NCI-H1694 treated with DMSO at 0.1 percent for 48 hours (cell line): ENCODE results near the gene CACNA1D.
"Not testable (repeated sequence)": the region's sequence is repeated elsewhere in the genome, so short reads cannot be mapped to it uniquely, and the experiment has no call there.

Experiments used
- DNase-seq: peaks from one replicate; lab custom pipeline; 2025; lab: John Stamatoyannopoulos, UW

CACNA1D gene

DNA sequence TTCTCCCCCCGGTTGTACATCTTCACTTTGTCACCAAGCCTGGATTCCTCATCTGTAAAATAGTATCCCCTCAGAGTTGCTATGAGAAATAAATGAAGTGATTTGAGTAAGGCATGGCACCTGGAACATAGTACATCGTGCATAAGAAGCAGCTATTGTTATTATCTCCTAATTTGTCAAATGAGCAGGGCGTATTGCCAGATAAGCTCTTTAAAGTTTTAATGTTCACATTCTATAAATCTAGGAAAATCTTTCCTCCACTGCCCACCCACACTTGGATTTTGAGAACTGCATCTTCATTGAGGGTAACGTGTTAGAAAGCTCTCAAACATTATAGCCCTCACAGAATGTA lies 32.3 kb downstream of the CACNA1D start:
- DNase-seq: no peak

DNA sequence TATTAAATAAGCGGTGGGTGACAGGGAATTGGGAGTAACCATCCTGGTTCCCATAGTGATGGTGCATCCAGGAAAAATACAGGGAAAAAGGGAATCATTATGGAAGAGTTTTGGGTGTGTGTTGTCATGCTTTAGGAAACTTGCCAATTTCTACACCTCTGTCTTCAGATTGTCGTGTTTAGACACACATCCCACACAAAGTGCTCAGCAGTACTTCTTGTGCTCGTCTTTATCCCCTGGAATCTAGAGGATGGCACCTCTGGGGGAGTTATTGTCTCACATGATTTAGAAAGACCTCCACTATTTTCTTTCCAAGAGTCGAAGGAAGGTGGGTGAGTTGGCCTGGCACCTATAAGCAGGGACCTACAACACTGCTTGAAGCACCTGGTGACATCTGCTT lies 35.8 kb downstream of the CACNA1D start:
- no peak for DNase-seq

DNA sequence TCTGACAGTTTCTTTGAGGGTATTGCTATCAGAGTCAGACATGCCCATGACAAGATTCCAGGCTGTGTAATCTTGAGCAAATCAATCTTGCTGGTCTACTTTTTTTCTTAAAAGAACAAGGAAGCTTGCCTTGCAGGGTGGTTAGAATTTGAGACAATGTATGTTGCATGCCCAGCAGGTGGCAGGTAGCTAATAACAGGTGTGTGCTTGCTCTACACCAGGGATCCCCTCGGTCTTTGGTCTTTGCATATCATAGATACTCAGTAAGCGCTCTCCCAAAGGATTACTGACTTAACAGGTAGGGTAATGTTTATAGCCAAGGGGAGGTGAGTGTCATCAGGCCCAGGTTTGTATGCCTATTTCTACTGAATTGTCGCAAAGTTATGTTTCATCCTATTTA lies 37.3 kb downstream of the CACNA1D start:
- DNase-seq: no peak

- no peak for DNase-seq
These were observed 39.1 kb downstream of the CACNA1D start for GRCh38 chr3:53533472-53533871.

GRCh38 chr3:53534216-53534615 lies 39.8 kb downstream of the CACNA1D start:
- no peak for DNase-seq

GRCh38 chr3:53534676-53535400 lies 40.4 kb downstream of the CACNA1D start:
- DNase-seq: peak; percentile 20

GRCh38 chr3:53536282-53536681 lies 41.9 kb downstream of the CACNA1D start:
- DNase-seq: peak; percentile 36

- DNase-seq: no peak
These were observed 49.9 kb downstream of the CACNA1D start for GRCh38 chr3:53544357-53544756.

DNA sequence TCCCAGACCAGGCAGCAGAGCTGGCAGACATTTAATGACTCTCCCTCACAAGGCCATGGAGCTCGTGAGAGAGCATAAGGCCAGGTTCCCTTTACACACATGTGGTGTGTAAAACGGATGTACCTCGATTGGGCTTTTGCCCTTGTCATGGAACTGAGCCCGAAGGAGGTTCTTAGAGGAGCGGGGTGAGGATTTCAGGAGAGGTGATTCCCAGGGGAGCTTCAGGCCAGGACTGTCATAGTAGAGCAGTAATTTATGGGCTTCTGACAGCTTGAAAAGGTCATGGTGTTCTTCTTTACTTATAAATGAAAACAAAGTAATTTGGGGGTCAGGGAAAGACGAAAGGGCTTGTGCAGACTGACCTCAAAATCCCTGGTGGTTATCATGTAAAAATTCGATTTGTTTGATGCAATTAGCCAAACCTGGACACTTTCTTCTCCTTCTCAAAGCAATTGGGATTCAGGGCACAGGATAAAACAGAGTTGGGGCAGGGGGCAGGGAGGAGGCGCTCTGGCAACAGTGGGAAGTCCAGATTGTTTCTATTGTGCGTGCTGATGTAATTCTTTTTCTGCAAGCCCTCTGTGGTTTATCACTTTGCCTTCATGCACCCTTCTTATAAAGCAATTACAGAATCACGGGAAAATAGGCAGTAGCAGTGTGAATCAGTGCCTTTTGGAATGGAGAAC lies 51.0 kb downstream of the CACNA1D start:
- no peak for DNase-seq

- DNase-seq: no peak
These were observed 51.6 kb downstream of the CACNA1D start for GRCh38 chr3:53545996-53546359.

DNA sequence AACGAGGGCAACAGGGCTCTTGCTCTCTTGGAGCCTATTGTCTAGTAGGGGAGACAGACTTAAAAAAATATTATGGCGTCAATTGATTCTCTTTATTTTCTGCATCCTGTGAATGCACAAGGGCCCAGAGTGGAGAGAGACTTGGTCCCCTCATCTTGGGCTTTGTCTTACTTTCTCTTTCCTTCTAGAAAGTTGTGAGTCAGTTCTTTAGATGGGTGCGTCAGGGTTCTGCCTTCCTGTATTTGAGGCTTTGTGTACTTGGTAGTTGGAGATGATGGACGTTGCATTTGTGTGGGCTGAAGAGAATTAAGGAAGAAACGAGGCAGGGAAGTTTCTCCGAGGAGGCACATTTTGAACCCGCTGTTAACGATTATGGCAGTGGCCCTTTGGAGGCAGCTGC lies 52.9 kb downstream of the CACNA1D start:
- no peak for DNase-seq

DNA sequence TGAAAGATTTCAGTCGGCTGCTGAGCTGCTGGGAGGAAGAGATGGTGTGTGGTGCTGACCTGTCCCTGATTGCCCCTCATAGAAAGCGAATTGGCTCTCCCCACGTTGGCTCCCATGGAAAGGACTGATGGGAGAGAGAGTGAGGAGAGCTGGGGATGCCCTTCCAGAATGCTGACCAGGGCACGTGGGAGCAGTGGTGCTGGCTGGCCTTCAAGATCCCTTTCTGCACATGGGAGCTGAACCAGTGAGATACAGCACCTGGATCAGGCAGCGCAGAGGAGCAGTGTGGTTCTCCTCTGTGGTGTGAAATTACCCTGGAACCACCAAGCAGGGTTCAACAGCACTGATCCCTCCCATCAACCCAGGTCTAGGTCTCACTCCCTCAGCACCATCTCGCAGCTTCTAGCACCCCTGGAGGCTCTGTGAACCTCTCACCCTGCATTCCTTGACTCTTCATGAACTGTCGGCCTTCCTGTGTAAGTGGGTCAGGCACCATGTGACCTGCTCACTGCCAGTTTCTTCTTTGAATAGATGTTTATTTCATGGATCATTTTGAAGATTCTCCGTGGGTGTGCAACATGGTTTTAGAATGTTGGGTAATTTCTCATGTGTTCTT lies 55.7 kb downstream of the CACNA1D start:
- DNase-seq: no peak

GRCh38 chr3:53551324-53551723 lies 56.9 kb downstream of the CACNA1D start:
- DNase-seq: no peak

DNA sequence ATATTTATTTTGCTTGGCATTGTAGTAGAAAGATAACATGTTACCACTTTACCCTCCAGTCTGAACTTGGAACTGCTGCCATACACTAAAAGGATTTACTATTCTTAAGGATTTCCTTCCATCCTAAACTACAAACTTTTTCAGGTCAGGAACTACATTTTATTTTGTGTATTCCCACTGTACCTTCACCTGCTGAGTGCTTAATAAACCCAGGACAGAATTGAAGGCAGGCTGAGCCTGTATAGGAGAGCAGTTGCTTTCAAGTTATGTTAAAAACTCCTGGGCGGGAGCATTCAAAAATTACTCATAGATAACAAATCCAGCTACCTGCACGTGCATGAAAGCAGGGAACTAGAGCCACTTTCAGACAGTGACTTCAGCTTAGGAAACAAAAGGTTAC lies 58.3 kb downstream of the CACNA1D start:
- no peak for DNase-seq

- no peak for DNase-seq
These were observed 58.8 kb downstream of the CACNA1D start for GRCh38 chr3:53553200-53553599.

GRCh38 chr3:53554559-53555067 lies 60.2 kb downstream of the CACNA1D start:
- no peak for DNase-seq

GRCh38 chr3:53555068-53555588 lies 60.7 kb downstream of the CACNA1D start:
- DNase-seq: no peak

GRCh38 chr3:53566461-53567145 lies 72.2 kb downstream of the CACNA1D start:
- DNase-seq: no peak

DNA sequence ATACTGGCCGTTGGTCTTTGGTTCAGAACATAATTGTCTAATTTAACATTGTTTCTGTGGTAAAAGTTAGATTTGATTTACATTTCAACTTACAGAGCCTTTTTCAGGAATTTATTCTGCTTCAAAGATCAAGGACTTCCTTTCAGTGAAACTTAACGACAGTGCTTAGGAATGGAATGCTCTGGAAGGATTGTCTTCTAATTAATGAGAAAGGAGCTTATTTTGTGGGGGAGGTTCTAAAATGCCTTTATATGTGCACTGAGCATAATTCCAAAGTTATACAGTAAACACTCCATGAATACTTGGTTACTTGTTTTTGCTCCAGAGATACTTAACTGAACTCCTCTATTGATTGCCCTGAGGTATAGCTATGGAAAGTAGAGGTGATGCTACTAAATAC lies 75.7 kb downstream of the CACNA1D start:
- no peak for DNase-seq

DNA sequence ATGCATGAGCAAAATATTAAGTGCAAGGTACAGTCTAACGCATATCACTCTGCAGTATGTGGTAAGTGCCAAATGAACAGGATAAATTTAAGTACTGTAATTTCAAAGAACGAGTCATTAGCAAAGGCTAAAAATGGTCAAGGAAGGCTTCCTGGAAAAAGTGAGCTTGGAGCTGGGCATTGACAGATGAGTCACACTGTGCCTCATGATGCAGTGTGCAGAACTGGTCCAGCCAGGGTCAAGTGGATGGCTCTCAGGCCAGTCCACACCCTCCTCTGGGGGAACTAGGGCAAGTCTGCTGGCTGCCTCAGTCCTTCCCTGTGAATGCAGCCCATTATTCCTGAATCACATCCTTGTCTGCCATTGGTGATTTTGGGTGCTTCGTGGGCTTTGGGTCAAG lies 76.3 kb downstream of the CACNA1D start:
- no peak for DNase-seq

DNA sequence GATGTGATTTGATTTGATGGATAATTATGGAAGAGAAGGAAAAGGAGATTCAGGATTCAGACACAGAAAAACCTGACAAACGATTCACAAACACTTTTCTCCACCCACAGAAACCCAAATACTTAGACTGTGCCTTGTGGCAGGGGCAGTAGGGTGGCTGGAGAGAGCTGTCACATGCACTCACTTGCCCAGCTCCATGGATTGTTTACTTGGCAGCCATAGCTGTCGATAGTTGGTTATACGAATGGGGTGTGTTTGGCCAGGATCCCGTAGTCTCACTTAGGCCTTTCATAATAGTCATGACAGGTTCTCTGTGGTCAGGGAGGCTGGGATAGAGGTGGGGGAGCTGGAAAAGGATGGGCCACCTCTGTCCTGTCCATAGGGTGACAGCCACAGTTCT lies 76.9 kb downstream of the CACNA1D start:
- DNase-seq: no peak

DNA sequence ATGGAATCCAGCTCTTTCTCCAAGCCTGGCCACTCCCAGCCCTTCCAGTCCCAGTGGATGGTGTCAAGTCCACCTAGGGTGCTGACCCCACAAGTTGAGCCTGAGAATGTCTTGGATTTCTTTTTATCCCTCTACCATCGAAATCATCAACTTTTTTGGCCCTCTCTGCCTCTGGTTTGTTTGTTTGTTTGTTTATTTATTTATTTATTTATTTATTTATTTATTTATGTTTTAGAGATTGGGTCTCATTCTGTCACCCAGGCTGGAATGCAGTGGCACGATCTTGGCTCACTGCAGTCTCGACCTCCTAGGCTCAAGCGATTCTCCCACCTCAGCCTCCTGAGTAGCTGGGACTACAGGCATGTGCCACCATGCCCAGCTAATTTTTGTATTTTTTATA lies 77.8 kb downstream of the CACNA1D start:
- DNase-seq: not testable (repeated sequence)
